HL-60 (cell line): Measurements from ENCODE around the gene C13orf42.

Experiments used
- DNase-seq, 2 experiments: peaks; one replicate each; pipeline ENCODE4 v3.0.0-alpha.2; 2010 to 2020; ENCODE audit warnings: low read depth in 1 of 2, low spot score in 1 of 2
- H3K27ac ChIP-seq: fragments of 250-450 bp; sonication (Bioruptor Pico); replicated peaks from 2 replicates; pipeline ENCODE4 v1.5.1; 2020; ENCODE audit warnings: mild to moderate bottlenecking, moderate library complexity
- H3K27me3 ChIP-seq: fragments of 250-450 bp; sonication (Bioruptor Pico); 2 replicates; pipeline ENCODE4 v1.5.1; 2021; ENCODE audit warnings: mild to moderate bottlenecking, moderate library complexity; ENCODE audit not compliant: insufficient read depth, poor library complexity, severe bottlenecking
- H3K4me3 ChIP-seq: replicated peaks from 2 replicates; pipeline ENCODE4 v1.5.1; 2011; ENCODE audit warnings: mild to moderate bottlenecking, control low read depth, low read length; ENCODE audit not compliant: insufficient read depth
- GABPA ChIP-seq: IDR thresholded peaks from 2 replicates; pipeline ENCODE4 v1.6.1; 2012; ENCODE audit warnings: low read depth
- POLR2AphosphoS5 ChIP-seq: IDR thresholded peaks from 2 replicates; pipeline ENCODE4 v1.6.1; 2012; ENCODE audit warnings: low read depth
- SPI1 ChIP-seq: IDR thresholded peaks from 2 replicates; pipeline ENCODE4 v1.6.1; 2012; ENCODE audit warnings: low read depth, mild to moderate bottlenecking, borderline replicate concordance
- TF ChIP-seq, protein P1 (sequence below): IDR thresholded peaks from 2 replicates; pipeline ENCODE4 v1.6.1; 2012; ENCODE audit warnings: low read depth; ENCODE audit not compliant: insufficient replicate concordance
- TF ChIP-seq, protein P2 (sequence below): IDR thresholded peaks from one replicate; pipeline ENCODE4 v1.5.1; 2011; ENCODE audit warnings: low read length, control low read depth, inconsistent platforms; ENCODE audit not compliant: insufficient read depth

Gene C13orf42

DNA sequence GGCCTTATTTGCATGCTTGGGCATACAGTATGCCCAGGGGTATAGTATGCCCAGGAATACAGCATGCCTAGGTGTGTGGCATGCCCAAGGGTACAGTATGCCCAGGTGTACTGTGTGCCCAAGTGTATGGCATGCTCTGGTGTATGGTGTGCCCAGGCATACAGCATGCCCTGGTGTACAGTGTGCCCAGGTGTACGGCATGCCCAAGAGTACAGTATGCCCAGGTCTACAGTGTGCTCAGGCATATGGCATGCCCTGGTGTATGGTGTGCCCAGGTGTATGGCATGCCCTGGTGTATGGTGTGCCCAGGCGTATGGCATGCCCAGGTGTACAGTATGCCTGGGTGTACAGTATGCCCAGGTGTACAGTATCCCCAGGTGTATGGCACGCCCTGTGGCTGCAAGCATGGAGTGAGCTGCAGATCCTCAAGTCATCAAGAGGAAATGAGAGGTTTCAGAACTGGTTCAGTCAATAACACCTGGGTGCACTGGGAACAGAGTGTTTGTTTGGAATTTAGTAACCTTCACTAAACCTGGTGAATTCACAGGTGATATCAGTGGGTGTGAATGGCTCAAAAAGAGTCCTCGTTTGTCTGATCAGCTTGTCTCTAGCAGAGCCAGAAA is 7.8 kb upstream of the C13orf42 start:
- TF ChIP-seq, protein P1, sequence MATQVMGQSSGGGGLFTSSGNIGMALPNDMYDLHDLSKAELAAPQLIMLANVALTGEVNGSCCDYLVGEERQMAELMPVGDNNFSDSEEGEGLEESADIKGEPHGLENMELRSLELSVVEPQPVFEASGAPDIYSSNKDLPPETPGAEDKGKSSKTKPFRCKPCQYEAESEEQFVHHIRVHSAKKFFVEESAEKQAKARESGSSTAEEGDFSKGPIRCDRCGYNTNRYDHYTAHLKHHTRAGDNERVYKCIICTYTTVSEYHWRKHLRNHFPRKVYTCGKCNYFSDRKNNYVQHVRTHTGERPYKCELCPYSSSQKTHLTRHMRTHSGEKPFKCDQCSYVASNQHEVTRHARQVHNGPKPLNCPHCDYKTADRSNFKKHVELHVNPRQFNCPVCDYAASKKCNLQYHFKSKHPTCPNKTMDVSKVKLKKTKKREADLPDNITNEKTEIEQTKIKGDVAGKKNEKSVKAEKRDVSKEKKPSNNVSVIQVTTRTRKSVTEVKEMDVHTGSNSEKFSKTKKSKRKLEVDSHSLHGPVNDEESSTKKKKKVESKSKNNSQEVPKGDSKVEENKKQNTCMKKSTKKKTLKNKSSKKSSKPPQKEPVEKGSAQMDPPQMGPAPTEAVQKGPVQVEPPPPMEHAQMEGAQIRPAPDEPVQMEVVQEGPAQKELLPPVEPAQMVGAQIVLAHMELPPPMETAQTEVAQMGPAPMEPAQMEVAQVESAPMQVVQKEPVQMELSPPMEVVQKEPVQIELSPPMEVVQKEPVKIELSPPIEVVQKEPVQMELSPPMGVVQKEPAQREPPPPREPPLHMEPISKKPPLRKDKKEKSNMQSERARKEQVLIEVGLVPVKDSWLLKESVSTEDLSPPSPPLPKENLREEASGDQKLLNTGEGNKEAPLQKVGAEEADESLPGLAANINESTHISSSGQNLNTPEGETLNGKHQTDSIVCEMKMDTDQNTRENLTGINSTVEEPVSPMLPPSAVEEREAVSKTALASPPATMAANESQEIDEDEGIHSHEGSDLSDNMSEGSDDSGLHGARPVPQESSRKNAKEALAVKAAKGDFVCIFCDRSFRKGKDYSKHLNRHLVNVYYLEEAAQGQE = no peak
- TF ChIP-seq GABPA (no peak), SPI1 (no peak), POLR2AphosphoS5 (no peak)
- TF ChIP-seq, protein P2, sequence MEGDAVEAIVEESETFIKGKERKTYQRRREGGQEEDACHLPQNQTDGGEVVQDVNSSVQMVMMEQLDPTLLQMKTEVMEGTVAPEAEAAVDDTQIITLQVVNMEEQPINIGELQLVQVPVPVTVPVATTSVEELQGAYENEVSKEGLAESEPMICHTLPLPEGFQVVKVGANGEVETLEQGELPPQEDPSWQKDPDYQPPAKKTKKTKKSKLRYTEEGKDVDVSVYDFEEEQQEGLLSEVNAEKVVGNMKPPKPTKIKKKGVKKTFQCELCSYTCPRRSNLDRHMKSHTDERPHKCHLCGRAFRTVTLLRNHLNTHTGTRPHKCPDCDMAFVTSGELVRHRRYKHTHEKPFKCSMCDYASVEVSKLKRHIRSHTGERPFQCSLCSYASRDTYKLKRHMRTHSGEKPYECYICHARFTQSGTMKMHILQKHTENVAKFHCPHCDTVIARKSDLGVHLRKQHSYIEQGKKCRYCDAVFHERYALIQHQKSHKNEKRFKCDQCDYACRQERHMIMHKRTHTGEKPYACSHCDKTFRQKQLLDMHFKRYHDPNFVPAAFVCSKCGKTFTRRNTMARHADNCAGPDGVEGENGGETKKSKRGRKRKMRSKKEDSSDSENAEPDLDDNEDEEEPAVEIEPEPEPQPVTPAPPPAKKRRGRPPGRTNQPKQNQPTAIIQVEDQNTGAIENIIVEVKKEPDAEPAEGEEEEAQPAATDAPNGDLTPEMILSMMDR = no peak
- Histone ChIP-seq H3K27me3 (peaks cover 4% of the 10 kb centered on the region), H3K4me3 (no peak overlapping the region), H3K27ac (no peak overlapping the region)
- DNase-seq = no peak

DNA sequence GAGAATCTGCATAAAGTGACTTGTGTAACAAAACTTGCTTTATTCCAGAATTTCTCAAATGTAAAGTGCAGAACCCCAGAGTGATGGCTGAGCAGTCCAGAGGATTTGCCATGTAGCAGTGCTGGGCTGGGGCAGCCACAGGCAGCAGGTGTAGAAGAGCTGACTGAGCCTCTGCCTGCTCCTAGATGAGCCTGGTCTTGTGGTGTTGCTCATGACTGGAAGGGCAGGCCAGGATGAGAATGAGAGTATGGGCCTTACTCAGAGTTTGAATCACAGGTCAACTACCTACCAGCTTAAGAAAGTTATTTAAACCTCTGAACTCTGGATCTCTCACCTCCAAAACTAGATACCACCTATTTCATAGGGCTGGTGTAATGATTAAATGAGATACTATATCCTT is 2.9 kb upstream of the C13orf42 start:
- TF ChIP-seq, protein P2 = no peak
- TF ChIP-seq, protein P1 = no peak
- TF ChIP-seq POLR2AphosphoS5 (no peak), GABPA (no peak), SPI1 (no peak)
- DNase-seq = no peak
- Histone ChIP-seq H3K27ac (no peak overlapping the region), H3K27me3 (no peaks in the 10 kb centered on the region), H3K4me3 (no peak overlapping the region)

DNA sequence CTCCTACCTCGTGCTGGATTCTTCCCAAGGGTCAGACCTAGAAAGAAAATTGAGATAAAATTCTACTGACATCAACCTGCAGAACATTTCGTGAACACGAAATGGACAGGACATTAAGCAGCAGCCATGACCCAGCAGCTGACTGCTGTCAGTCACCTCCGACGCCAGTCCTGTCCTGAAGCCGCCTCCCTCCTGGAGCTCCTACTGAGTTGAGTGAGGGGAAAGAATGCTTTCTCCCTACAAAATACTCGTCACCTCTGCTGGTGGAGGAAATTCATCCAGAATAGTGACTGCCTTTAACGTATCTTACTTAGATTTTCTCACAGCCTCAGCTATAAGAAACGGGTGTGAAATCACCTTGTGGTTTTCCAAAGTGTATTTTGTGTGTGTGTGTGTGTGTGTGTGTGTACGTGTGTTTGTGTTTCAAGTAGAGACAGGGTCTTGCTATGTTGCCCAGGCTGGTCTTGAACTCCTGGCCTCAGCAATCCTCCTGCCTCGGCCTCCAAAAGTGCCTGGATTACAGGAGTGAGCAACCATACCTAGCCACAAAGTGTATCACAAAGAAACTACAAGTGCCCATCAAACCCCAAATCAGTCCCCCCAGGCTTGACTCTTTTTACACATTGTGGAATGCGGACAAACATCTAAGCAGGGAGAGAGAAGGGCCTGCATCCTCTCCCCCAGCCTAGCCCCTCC is 2.3 kb upstream of the C13orf42 start:
- Histone ChIP-seq H3K4me3 (no peak overlapping the region), H3K27me3 (no peaks in the 10 kb centered on the region), H3K27ac (no peak overlapping the region)
- TF ChIP-seq POLR2AphosphoS5 = no peak
- TF ChIP-seq SPI1 = no peak
- TF ChIP-seq, protein P1 = no peak
- TF ChIP-seq, protein P2 = no peak
- TF ChIP-seq GABPA = no peak
- no peak for DNase-seq
